GM12873 (cell line): ENCODE results near the gene PTGES3L.

Experiments used
- CTCF ChIP-seq: IDR thresholded peaks from 2 replicates; pipeline ENCODE4 v1.5.1; 2012; ENCODE audit warnings: low read depth, mild to moderate bottlenecking, moderate library complexity, low read length, control low read depth; ENCODE audit not compliant: insufficient read depth; ENCODE audit errors: missing control alignments

The PTGES3L gene

DNA sequence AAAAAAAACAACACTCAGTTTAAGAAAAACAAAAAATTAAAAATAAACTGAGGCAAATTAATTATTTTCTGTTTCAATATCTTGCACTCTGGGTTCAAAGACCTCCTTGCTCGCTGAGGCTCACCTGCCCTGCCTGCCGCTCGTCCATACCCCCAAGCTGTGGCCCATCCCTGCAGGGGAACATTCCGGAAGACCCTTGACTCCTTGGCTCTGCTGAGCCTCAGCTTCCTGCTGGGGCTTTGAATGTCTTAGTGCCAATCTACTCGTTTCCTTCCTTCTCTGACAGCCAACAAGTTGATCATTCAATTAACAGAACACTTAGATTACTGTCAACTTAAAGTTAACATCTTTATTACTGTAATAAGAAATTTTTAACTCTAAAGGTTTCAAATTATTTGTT lies 55.0 kb downstream of the PTGES3L start:
- no peak for TF ChIP-seq CTCF

- TF ChIP-seq CTCF: no peak
These were observed 57.6 kb downstream of the PTGES3L start for GRCh38 chr17:42922294-42922693.

DNA sequence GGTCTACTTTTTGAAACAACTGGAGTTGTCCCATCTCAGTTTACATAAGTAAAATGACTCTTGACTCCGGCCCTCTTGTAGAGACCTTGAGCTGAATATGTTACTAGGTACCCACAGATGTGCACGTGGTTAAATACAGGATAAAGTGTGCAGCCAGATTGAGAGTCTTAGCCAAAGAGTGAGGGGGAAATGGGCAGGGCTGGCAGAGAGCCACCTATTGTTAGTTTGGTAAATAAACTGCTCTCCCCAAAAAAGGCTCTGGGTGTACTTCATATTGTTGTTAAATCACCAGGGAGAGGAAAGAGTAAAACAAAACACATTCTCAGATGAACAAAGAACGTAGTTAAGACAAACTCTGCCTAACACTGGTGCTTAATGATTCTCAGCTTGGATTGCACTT lies 59.0 kb downstream of the PTGES3L start:
- TF ChIP-seq CTCF: no peak

DNA sequence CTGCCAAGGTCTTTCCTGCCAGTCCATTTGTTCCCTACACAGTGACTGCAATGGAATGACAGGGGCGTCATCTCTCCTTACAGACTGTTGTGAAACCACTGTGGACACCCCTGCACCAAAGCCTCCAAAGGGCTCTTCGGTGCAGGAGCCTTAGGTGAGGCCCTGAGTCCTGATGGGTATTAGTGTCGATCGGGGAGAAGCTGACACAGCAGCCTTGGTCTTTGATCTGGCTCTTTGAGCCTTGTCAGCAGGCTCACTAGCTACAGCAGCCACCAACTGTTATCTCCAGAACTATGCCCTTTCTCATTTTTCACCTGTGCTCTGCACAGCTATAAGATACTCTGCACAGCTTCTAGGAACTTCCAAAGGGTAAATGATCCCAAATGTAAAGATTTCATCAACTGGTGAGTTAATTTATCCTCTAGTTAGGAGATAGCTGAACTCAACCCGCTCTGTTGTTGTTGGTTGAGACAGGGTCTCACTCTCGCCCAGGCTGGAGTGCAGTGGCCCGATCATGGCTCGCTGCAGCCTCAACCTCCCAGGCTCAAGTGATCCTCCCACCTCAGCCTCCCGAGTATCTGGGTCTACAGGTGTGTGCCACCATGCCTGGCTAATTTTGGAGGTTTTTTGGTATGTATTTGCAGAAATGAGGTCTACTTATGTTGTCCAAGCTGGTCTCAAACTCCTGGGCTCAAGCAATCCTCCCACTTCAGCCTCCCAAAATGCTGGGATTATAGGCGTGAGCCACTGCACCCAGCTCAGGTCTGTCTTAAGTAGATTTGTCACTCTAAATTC lies 59.6 kb downstream of the PTGES3L start:
- TF ChIP-seq CTCF: no peak

DNA sequence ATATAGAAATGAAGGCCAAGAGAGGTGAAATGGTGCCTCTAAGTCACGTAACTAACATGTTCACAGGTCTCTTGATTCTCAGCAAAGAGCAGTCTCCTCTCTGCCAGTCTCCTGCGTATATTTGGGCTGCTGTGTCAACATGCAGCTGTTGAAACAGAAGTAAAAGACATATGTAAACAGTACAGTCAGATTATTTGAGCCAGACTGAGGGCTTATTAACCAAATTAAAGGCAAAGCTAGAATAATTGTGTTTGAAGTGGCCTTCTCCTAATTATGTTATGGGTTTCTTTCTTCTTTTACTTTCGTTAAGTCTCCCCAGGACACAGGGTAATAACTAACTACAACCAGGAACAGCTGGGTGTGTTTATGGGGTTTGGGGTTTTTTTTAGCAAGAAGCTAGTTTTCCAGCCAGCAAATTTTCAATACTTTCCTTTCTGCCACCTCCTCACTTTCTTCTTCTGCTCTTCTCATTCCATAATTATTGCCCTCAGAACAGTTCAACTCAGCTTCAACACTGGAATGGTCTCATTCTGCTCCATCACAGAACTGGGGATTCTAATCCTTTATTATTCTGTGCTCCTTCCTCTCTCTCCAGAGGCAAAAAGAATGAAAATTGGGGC lies 60.9 kb downstream of the PTGES3L start:
- TF ChIP-seq CTCF: no peak
